Liver (tissue), 3 donors: ENCODE measurements around the gene PABPN1L.

Experiments used
- JUND ChIP-seq, 2 donors: IDR thresholded peaks; 2 replicates each; pipeline ENCODE4 v1.6.1; 2016; ENCODE audit warnings: antibody characterized with exemption in 2 of 2
- RXRA ChIP-seq, 2 donors: IDR thresholded peaks; 2 replicates each; pipeline ENCODE4 v1.6.1; 2017 to 2018; ENCODE audit warnings: antibody characterized with exemption in 2 of 2, mild to moderate bottlenecking in 1 of 2
- SP1 ChIP-seq: IDR thresholded peaks from 2 replicates; pipeline ENCODE4 v1.6.1; 2018; ENCODE audit warnings: antibody characterized with exemption, mild to moderate bottlenecking
- YY1 ChIP-seq: IDR thresholded peaks from 2 replicates; pipeline ENCODE4 v1.6.1; 2016; ENCODE audit warnings: antibody characterized with exemption, mild to moderate bottlenecking
- TF ChIP-seq, protein P1 (sequence below): IDR thresholded peaks from 2 replicates; pipeline ENCODE4 v1.6.1; 2016; ENCODE audit warnings: antibody characterized with exemption
- TF ChIP-seq, protein P2 (sequence below): IDR thresholded peaks from 2 replicates; pipeline ENCODE4 v1.6.1; 2016; ENCODE audit warnings: antibody characterized with exemption
- TF ChIP-seq, protein P3 (sequence below): fragments of 150-350 bp; IDR thresholded peaks from 2 replicates; pipeline ENCODE4 v1.5.1; 2017; ENCODE audit warnings: improper control_type of control experiment, low read depth, low read length; ENCODE audit not compliant: missing input control
- TF ChIP-seq, protein P4 (sequence below): IDR thresholded peaks from 2 replicates; pipeline ENCODE4 v1.6.1; 2016; ENCODE audit warnings: antibody characterized with exemption, mild to moderate bottlenecking
- donor health status: healthy.
- donor health status: healthy.

DNA sequence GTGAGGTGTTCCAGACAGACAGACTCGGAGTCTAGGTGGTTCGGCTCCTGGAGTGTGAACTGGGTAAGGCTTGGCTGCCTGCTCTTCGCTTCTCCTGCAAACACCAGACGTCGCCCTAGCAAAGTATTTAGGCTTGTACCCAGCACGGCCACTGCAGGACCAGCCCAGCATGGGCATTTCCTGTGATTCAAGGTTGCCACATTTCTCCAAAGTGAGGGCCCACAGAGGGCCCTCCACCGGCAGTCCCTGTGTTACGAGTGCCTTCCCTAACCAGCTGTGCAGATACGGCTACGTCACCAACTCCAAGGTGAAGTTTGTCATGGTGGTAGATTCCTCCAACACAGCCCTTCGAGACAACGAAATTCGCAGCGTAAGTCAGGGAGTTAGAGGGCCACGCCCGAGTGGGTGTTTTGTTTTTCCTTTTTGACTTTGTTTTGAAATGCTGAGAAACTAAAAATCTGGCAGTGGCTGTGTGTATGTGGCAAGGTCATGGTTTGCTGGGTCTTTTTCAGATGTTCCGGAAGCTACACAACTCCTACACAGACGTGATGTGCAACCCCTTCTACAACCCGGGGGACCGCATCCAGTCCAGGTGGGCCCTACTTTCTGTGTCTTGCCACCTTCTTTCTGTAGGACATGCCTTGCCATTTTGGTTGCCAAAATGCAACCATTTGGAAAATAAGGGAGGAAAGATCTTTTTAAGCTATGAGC lies 6.9 kb downstream of the PABPN1L start:
- TF ChIP-seq YY1 (no peak), SP1 (no peak), RXRA (IDR thresholded peaks at IDR 0.05) (no peak), JUND (IDR thresholded peaks at IDR 0.05) (no peak)
- TF ChIP-seq, protein P1, sequence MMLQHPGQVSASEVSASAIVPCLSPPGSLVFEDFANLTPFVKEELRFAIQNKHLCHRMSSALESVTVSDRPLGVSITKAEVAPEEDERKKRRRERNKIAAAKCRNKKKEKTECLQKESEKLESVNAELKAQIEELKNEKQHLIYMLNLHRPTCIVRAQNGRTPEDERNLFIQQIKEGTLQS: no peak
- TF ChIP-seq, protein P2, sequence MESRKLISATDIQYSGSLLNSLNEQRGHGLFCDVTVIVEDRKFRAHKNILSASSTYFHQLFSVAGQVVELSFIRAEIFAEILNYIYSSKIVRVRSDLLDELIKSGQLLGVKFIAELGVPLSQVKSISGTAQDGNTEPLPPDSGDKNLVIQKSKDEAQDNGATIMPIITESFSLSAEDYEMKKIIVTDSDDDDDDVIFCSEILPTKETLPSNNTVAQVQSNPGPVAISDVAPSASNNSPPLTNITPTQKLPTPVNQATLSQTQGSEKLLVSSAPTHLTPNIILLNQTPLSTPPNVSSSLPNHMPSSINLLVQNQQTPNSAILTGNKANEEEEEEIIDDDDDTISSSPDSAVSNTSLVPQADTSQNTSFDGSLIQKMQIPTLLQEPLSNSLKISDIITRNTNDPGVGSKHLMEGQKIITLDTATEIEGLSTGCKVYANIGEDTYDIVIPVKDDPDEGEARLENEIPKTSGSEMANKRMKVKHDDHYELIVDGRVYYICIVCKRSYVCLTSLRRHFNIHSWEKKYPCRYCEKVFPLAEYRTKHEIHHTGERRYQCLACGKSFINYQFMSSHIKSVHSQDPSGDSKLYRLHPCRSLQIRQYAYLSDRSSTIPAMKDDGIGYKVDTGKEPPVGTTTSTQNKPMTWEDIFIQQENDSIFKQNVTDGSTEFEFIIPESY: no peak
- TF ChIP-seq, protein P3, sequence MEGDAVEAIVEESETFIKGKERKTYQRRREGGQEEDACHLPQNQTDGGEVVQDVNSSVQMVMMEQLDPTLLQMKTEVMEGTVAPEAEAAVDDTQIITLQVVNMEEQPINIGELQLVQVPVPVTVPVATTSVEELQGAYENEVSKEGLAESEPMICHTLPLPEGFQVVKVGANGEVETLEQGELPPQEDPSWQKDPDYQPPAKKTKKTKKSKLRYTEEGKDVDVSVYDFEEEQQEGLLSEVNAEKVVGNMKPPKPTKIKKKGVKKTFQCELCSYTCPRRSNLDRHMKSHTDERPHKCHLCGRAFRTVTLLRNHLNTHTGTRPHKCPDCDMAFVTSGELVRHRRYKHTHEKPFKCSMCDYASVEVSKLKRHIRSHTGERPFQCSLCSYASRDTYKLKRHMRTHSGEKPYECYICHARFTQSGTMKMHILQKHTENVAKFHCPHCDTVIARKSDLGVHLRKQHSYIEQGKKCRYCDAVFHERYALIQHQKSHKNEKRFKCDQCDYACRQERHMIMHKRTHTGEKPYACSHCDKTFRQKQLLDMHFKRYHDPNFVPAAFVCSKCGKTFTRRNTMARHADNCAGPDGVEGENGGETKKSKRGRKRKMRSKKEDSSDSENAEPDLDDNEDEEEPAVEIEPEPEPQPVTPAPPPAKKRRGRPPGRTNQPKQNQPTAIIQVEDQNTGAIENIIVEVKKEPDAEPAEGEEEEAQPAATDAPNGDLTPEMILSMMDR: no peak
- TF ChIP-seq, protein P4, sequence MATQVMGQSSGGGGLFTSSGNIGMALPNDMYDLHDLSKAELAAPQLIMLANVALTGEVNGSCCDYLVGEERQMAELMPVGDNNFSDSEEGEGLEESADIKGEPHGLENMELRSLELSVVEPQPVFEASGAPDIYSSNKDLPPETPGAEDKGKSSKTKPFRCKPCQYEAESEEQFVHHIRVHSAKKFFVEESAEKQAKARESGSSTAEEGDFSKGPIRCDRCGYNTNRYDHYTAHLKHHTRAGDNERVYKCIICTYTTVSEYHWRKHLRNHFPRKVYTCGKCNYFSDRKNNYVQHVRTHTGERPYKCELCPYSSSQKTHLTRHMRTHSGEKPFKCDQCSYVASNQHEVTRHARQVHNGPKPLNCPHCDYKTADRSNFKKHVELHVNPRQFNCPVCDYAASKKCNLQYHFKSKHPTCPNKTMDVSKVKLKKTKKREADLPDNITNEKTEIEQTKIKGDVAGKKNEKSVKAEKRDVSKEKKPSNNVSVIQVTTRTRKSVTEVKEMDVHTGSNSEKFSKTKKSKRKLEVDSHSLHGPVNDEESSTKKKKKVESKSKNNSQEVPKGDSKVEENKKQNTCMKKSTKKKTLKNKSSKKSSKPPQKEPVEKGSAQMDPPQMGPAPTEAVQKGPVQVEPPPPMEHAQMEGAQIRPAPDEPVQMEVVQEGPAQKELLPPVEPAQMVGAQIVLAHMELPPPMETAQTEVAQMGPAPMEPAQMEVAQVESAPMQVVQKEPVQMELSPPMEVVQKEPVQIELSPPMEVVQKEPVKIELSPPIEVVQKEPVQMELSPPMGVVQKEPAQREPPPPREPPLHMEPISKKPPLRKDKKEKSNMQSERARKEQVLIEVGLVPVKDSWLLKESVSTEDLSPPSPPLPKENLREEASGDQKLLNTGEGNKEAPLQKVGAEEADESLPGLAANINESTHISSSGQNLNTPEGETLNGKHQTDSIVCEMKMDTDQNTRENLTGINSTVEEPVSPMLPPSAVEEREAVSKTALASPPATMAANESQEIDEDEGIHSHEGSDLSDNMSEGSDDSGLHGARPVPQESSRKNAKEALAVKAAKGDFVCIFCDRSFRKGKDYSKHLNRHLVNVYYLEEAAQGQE: no peak
